Measurements from ENCODE around the gene BCAS1. TPM values are rescaled to one million over a fixed set of nuclear protein-coding genes. Genes with fewer than 3 reads are reported as not detected.

The BCAS1 gene
- total RNA-seq, 1 donor from 2014 or later = 2.8 TPM

DNA sequence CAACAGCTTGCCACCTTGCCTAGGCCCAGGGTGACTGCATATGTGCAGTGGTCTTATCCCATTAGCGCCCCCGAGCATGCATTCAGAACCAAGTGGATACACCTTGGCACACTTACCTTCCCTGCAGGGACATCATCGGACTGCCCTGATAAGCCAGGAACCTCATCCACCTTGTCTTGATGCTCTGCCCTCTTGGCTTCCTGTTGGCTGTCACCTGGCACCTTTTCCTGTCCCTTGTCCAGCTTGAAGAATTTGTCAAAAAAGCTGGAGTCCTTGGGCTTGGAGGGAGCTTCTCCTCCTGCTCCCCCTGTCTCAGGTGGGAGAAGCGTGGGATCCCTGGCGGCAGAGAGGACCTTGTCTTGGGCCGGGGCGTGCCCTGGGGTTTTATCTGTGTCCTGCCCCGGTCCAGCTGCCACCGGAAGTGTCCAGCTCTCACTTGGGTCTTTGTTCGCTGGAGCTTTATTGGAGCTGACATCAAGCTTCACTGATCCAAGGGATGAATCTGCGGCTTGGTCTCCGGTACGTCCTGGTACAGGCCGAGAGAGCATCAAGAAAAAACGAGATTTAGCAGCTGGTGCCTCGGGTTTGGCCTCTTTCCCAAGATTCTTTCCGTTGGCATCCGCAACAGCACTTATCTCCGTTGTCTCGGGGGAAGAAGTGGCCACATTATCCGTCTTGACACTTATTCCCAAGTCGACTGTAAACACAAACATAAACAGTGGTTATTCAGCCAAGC, 42.0 kb downstream of the BCAS1 start:
- Histone ChIP-seq H3K27me3 (ENCODE audit: low read depth) (no peaks in the 10 kb centered on the region), H3K36me3 (no peaks in the 10 kb centered on the region), H3K4me1 (no peaks in the 10 kb centered on the region), H3K9me3 (no peaks in the 10 kb centered on the region), H3K4me3 (no peak overlapping the region), H3K27ac (no peak overlapping the region)
- DNase-seq (no peak), ATAC-seq (no peak)
- TF ChIP-seq, protein P1, sequence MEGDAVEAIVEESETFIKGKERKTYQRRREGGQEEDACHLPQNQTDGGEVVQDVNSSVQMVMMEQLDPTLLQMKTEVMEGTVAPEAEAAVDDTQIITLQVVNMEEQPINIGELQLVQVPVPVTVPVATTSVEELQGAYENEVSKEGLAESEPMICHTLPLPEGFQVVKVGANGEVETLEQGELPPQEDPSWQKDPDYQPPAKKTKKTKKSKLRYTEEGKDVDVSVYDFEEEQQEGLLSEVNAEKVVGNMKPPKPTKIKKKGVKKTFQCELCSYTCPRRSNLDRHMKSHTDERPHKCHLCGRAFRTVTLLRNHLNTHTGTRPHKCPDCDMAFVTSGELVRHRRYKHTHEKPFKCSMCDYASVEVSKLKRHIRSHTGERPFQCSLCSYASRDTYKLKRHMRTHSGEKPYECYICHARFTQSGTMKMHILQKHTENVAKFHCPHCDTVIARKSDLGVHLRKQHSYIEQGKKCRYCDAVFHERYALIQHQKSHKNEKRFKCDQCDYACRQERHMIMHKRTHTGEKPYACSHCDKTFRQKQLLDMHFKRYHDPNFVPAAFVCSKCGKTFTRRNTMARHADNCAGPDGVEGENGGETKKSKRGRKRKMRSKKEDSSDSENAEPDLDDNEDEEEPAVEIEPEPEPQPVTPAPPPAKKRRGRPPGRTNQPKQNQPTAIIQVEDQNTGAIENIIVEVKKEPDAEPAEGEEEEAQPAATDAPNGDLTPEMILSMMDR (IDR thresholded peaks at IDR 0.05) = no peak
- intact Hi-C loops (cut with DNase I) = no loop called here

DNA sequence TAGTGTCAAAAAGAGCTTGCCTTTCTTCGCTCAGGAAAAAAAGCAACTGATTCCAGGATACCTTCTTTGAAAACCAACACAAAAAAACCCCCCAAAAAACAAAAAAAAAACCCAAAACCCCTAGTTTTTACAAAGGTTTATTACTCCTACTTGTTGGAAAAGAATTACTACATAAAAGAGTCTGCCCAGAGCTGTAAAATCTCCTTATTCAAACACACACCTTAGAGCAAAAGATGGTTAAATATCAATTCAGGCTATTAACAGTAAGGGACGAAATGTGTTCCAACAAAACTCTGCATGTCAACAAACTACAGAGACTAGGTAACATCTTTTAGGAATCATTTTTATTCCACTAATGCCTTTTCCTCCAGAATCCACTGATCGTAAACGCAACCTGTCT, 42.7 kb downstream of the BCAS1 start:
- H3K4me3 ChIP-seq = no peak overlapping the region
- no peak overlapping the region for H3K27ac ChIP-seq
- TF ChIP-seq, protein P1 (IDR thresholded peaks at IDR 0.05) = no peak
- ATAC-seq = no peak
- DNase-seq = no peak
- no peaks in the 10 kb centered on the region for H3K36me3 ChIP-seq
- intact Hi-C loops (cut with DNase I) = no loop called here
- H3K9me3 ChIP-seq = no peaks in the 10 kb centered on the region
- H3K4me1 ChIP-seq = no peaks in the 10 kb centered on the region
- H3K27me3 ChIP-seq (ENCODE audit: low read depth) = no peaks in the 10 kb centered on the region

DNA sequence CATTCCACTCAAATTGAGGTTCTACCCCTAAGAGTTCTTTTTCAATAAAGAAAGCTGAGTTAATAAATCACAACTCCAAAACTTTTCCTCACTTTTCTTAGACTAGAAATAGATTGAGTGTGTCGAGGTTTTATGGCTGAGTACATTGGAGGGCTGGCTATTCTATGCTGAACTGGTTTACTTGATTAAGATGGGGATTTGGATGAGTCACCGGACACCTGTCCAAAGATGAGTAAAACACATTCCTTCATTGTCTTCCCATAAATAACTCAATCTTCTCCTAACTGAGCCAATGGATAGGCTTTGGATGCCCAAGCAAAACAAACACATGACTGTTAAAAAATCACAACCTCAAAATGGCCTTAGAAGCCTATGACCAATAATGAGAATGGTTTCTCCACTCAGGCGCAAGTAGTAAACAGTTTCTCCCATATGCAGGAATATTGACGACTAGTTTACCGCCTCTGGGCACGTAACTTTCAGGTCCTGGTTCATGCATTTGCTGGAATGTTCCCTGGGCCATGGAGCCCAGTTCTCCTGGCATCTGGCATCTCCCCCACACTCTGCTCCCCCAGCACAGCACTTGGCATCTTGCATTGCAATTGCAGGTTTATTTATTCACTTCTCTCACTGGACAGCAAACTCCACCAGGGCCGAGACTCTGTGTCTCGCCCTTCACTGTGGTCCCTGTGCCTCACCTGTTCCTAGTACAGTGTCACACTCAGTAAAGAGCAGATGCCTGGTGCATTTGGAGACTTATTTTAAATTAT, 43.9 kb downstream of the BCAS1 start:
- H3K27me3 ChIP-seq (ENCODE audit: low read depth) = no peaks in the 10 kb centered on the region
- intact Hi-C loops (cut with DNase I) = no loop called here
- no peak overlapping the region for H3K4me3 ChIP-seq
- TF ChIP-seq, protein P1 (IDR thresholded peaks at IDR 0.05) = no peak
- no peak overlapping the region for H3K27ac ChIP-seq
- ATAC-seq = no peak
- no peaks in the 10 kb centered on the region for H3K4me1 ChIP-seq
- no peaks in the 10 kb centered on the region for H3K9me3 ChIP-seq
- DNase-seq = no peak
- no peaks in the 10 kb centered on the region for H3K36me3 ChIP-seq

DNA sequence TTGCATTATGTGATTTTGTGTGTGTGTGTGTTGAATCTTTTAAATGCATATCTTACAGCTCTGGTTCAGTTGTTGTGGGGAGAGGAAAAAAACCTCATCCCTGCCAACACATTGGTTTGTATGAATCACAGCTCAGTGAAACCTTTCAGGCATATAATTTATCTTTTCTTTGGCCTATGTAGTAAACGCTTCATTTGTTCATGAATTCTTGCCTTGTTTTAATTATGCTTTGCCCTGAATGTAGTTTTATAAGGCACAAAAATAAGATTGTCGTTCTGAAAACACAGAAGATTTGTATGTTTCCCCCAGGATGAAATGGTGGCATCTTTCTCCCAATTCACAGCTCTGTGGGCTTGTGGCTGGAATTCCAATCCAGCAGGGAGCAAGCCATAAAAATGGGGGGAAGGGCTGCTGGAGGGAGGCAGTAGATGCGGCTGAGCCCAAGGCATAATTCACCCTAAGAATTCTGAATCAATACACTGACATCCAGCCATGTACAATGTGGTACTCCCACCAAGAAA, 45.1 kb downstream of the BCAS1 start:
- DNase-seq (no peak), ATAC-seq (no peak)
- no peaks in the 10 kb centered on the region for H3K4me1 ChIP-seq
- H3K27me3 ChIP-seq (ENCODE audit: low read depth) = no peaks in the 10 kb centered on the region
- TF ChIP-seq, protein P1 (IDR thresholded peaks at IDR 0.05) = no peak
- H3K36me3 ChIP-seq = no peaks in the 10 kb centered on the region
- H3K9me3 ChIP-seq = no peaks in the 10 kb centered on the region
- H3K4me3 ChIP-seq = no peak overlapping the region
- H3K27ac ChIP-seq = no peak overlapping the region
- intact Hi-C loops (cut with DNase I) = no loop called here

DNA sequence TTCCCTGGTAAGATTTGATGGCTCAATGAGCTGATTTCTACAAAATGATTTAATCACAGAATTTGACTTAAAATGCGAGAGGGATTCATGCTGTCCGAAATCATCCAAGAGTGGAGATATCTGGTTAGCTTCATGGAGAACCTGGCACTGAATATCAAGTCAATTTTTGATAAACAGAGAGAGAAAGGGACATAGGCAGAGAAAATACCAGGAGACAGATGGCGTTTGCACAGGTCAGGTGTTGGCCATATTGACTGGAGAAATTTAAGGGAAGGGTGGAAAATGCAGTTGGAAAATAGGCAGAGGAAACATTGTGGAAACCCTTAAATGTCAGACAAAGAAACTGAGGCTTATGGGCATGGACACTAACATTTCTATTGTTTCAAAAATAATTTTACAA, 47.0 kb downstream of the BCAS1 start:
- ATAC-seq = no peak
- H3K27me3 ChIP-seq (ENCODE audit: low read depth) = no peaks in the 10 kb centered on the region

More for the DNA sequence above, 47.0 kb downstream of the BCAS1 start:
- Histone ChIP-seq H3K9me3 (no peaks in the 10 kb centered on the region), H3K27ac (no peak overlapping the region), H3K4me3 (no peak overlapping the region), H3K36me3 (no peaks in the 10 kb centered on the region), H3K4me1 (no peaks in the 10 kb centered on the region)
- intact Hi-C loops (cut with DNase I) = no loop called here
- TF ChIP-seq, protein P1 (IDR thresholded peaks at IDR 0.05) = no peak
- DNase-seq = no peak
